ENCODE data around the gene GGTLC1. TPM values are rescaled to one million over a fixed set of nuclear protein-coding genes. Genes with fewer than 3 reads are reported as not detected.

The GGTLC1 gene
- total RNA-seq, 1 donor from 2014 or later = not detected

Other genes with a start within 250 kb of the GGTLC1 start
- not detected in 2 replicates for gene CST1, start 237.8 kb downstream of the GGTLC1 start, total RNA-seq
- gene CST2, start 162.1 kb downstream of the GGTLC1 start, total RNA-seq = not detected in 2 replicates
- not detected in 2 replicates for gene CST5, start 109.0 kb downstream of the GGTLC1 start, total RNA-seq

Measured in bronchial epithelial cell (primary cell).